ENCODE results near the gene CIP2A.
A peak's percentile ranks its signal among the peaks of the same experiment; 100 is the strongest.

CIP2A gene

GRCh38 chr3:108564564-108564963 is 24.7 kb downstream of the CIP2A start:
- no peak for TF ChIP-seq CTCF (conservative IDR thresholded peaks at IDR 0.05)
- TF ChIP-seq ZFX (IDR thresholded peaks at IDR 0.05), result no peak

GRCh38 chr3:108562565-108562964 is 26.7 kb downstream of the CIP2A start:
- no peak overlapping the region for H3K27ac ChIP-seq
- no peak for TF ChIP-seq ZFX (IDR thresholded peaks at IDR 0.05)
- TF ChIP-seq CTCF (conservative IDR thresholded peaks at IDR 0.05), result no peak

More at GRCh38 chr3:108564564-108564963, 24.7 kb downstream of the CIP2A start:
- no peak overlapping the region for H3K27ac ChIP-seq

- H3K27ac ChIP-seq, result no peak overlapping the region
- TF ChIP-seq CTCF (conservative IDR thresholded peaks at IDR 0.05), result no peak
- no peak for TF ChIP-seq ZFX (IDR thresholded peaks at IDR 0.05)
Measured at GRCh38 chr3:108555966-108556581, 33.2 kb downstream of the CIP2A start.

GRCh38 chr3:108554913-108555571 is 34.2 kb downstream of the CIP2A start:
- H3K27ac ChIP-seq, result no peak overlapping the region
- TF ChIP-seq CTCF (conservative IDR thresholded peaks at IDR 0.05) (no peak), ZFX (IDR thresholded peaks at IDR 0.05) (no peak)

GRCh38 chr3:108554229-108554628 is 35.0 kb downstream of the CIP2A start:
- H3K27ac ChIP-seq, result no peak overlapping the region; the same call in 1 of the 2 replicates
- TF ChIP-seq ZFX (IDR thresholded peaks at IDR 0.05) (no peak), CTCF (conservative IDR thresholded peaks at IDR 0.05) (no peak)

- no peak overlapping the region for H3K27ac ChIP-seq
- no peak for TF ChIP-seq ZFX (IDR thresholded peaks at IDR 0.05)
- TF ChIP-seq CTCF (conservative IDR thresholded peaks at IDR 0.05), result peak; percentile 63
Measured at GRCh38 chr3:108552267-108553159, 36.7 kb downstream of the CIP2A start.

- H3K27ac ChIP-seq, result no peak overlapping the region
Measured at GRCh38 chr3:108548886-108549285, 40.4 kb downstream of the CIP2A start.

More at GRCh38 chr3:108548886-108549285, 40.4 kb downstream of the CIP2A start:
- no peak for TF ChIP-seq ZFX (IDR thresholded peaks at IDR 0.05)
- no peak for TF ChIP-seq CTCF (conservative IDR thresholded peaks at IDR 0.05)

Measured in C4-2B (cell line).